Choroid plexus epithelial cell (primary cell): ENCODE results near the gene RHOD.

Experiments used
- DNase-seq: peaks from one replicate; pipeline ENCODE4 v3.0.0-alpha.2; 2010; ENCODE audit warnings: low read depth
- H3K4me3 ChIP-seq: 2 replicates; pipeline ENCODE4 v1.5.1; 2011; ENCODE audit warnings: low read depth, mild to moderate bottlenecking, control low read depth, low read length, moderate library complexity
- CTCF ChIP-seq: conservative IDR thresholded peaks from 2 replicates; pipeline ENCODE4 v1.5.1; 2011; ENCODE audit warnings: low read depth, mild to moderate bottlenecking, control low read depth, inconsistent platforms, low read length, moderate library complexity

RHOD gene

GRCh38 chr11:67072295-67072694 is 15.6 kb downstream of the RHOD start:
- H3K4me3 ChIP-seq = no peak overlapping the region
- no peak for TF ChIP-seq CTCF
- no peak for DNase-seq

GRCh38 chr11:67073908-67074307 is 17.3 kb downstream of the RHOD start:
- DNase-seq = no peak
- TF ChIP-seq CTCF = no peak
- no peak overlapping the region for H3K4me3 ChIP-seq

GRCh38 chr11:67076202-67076601 is 19.6 kb downstream of the RHOD start:
- DNase-seq = no peak
- TF ChIP-seq CTCF = no peak
- H3K4me3 ChIP-seq = no peak overlapping the region

- no peak for TF ChIP-seq CTCF
Measured at GRCh38 chr11:67079065-67079705, 22.5 kb downstream of the RHOD start.

GRCh38 chr11:67082071-67082791 is 25.6 kb downstream of the RHOD start:
- TF ChIP-seq CTCF = no peak
- DNase-seq = peak; percentile 17
- H3K4me3 ChIP-seq = peak overlapping the region; percentile 3

More at GRCh38 chr11:67079065-67079705, 22.5 kb downstream of the RHOD start:
- no peak for DNase-seq
- H3K4me3 ChIP-seq = no peak overlapping the region

- no peak for TF ChIP-seq CTCF
- H3K4me3 ChIP-seq = no peak overlapping the region
- DNase-seq = no peak
Measured at GRCh38 chr11:67083786-67084366, 27.2 kb downstream of the RHOD start.
